ENCODE results near the gene LHX4. TPM values are rescaled to one million over a fixed set of nuclear protein-coding genes. Genes with fewer than 3 reads are reported as not detected.

Gene LHX4
- polyA plus RNA-seq, 1 experiment, result 0.06 TPM

- Histone ChIP-seq H3K27me3 (ENCODE audit: control insufficient read depth, insufficient read depth, low read length) (peaks cover 3% of the 10 kb centered on the region; the same call in 1 of the 2 replicates), H3K36me3 (ENCODE audit: control insufficient read depth, insufficient read depth, low read length) (no peaks in the 10 kb centered on the region), H3K4me3 (ENCODE audit: low read depth, low read length) (no peak overlapping the region)
- ChIA-PET CTCF (interaction anchor here (1.2 to 6.9 kb wide), 4 partner anchors 12 to 262 kb away, joined by 4 to 88 read pairs (median 17); no protein-coding TSS in a partner anchor), POLR2A (no interaction called here)
- TF ChIP-seq CTCF (IDR thresholded peaks at IDR 0.05; ENCODE audit: insufficient read depth, low read depth, low read length), result no peak
- DNase-seq (ENCODE audit: low read depth), result no peak
Measured at GRCh38 chr1:180254496-180254819, 24.4 kb downstream of the LHX4 start.

GRCh38 chr1:180254854-180255253, 24.8 kb downstream of the LHX4 start:
- Histone ChIP-seq H3K27me3 (ENCODE audit: control insufficient read depth, insufficient read depth, low read length) (peaks cover 3% of the 10 kb centered on the region; the same call in 1 of the 2 replicates), H3K4me3 (ENCODE audit: low read depth, low read length) (no peak overlapping the region), H3K36me3 (ENCODE audit: control insufficient read depth, insufficient read depth, low read length) (no peaks in the 10 kb centered on the region)
- CTCF ChIA-PET, result interaction anchor here (0.6 to 6.9 kb wide), 4 partner anchors 13 to 226 kb away, joined by 3 to 88 read pairs (median 6); no protein-coding TSS in a partner anchor
- DNase-seq (ENCODE audit: low read depth), result no peak
- POLR2A ChIA-PET, result no interaction called here
- TF ChIP-seq CTCF (IDR thresholded peaks at IDR 0.05; ENCODE audit: insufficient read depth, low read depth, low read length), result no peak

DNA sequence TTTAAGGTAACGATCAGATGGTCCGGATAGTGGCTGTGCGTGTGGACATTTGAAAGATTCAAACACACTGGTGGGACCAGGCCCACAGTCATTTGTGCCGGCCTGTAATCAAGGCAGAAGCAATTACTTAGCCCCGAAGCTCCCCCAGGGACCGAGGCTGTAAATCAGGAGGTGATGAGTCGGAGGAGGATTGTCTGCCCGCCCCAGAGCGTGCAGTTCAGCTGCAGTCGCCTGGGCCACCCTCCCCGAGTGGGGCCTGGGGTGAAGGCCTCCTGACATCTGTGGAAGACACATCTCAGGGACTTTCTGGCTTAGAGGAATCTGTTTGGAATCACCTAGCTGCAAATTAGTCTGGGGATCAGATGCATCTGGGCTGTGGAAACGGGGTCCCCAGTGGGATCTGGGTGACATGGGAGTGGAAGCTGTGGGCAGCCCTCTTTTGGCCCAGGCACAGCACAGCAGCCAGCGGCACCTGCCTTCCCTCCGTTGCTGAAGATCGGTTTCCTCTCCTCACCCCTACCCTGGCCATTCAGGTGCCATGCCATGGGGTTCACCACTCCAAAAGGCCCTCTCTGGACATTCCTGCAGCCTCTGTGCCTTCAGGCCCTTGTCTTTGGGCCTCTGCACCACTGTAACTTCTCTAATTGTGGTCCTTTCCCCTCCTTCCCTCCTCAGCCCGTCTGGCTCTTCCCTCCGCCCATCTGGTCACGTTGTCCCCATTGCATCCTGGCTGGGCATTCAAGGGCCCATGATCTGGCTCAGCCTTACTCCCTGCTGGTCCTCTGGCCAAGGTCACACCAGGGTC, 25.7 kb downstream of the LHX4 start:
- no peak for DNase-seq (ENCODE audit: low read depth)
- Histone ChIP-seq H3K36me3 (ENCODE audit: control insufficient read depth, insufficient read depth, low read length) (no peaks in the 10 kb centered on the region), H3K27me3 (ENCODE audit: control insufficient read depth, insufficient read depth, low read length) (peaks cover 3% of the 10 kb centered on the region; the same call in 1 of the 2 replicates), H3K4me3 (ENCODE audit: low read depth, low read length) (no peak overlapping the region)
- no peak for TF ChIP-seq CTCF (IDR thresholded peaks at IDR 0.05; ENCODE audit: insufficient read depth, low read depth, low read length)
- ChIA-PET POLR2A (no interaction called here), CTCF (interaction anchor here (0.6 to 6.9 kb wide), 4 partner anchors 13 to 225 kb away, joined by 3 to 88 read pairs (median 4); no protein-coding TSS in a partner anchor)

GRCh38 chr1:180256341-180257027, 26.4 kb downstream of the LHX4 start:
- CTCF ChIA-PET, result interaction anchor here (1.0 to 6.9 kb wide), 2 partner anchors 159 to 224 kb away, joined by 4 to 88 read pairs; no protein-coding TSS in a partner anchor
- POLR2A ChIA-PET, result no interaction called here
- no peak for DNase-seq (ENCODE audit: low read depth)

More at GRCh38 chr1:180256341-180257027, 26.4 kb downstream of the LHX4 start:
- no peaks in the 10 kb centered on the region for H3K36me3 ChIP-seq (ENCODE audit: control insufficient read depth, insufficient read depth, low read length)
- peaks cover 7% of the 10 kb centered on the region for H3K27me3 ChIP-seq (ENCODE audit: control insufficient read depth, insufficient read depth, low read length)
- no peak overlapping the region for H3K4me3 ChIP-seq (ENCODE audit: low read depth, low read length)
- no peak for TF ChIP-seq CTCF (IDR thresholded peaks at IDR 0.05; ENCODE audit: insufficient read depth, low read depth, low read length)

All from BJ (cell line).